ENCODE measurements around the gene CACNG4. TPM values are rescaled to one million over a fixed set of nuclear protein-coding genes. Genes with fewer than 3 reads are reported as not detected.

The CACNG4 gene
- total and polyA plus RNA-seq, 9 of the 15 experiments (the other 6 are each of a cell fraction or from before 2014, with no cell fraction given), result 0.07 TPM; not detected in 8

GRCh38 chr17:66953630-66954020 lies 10.9 kb upstream of the CACNG4 start:
- BruUV-seq (replicated peaks), result no TSS peak

More at GRCh38 chr17:66953630-66954020, 10.9 kb upstream of the CACNG4 start:
- ChIA-PET CTCF (ENCODE audit: low intra/inter-chr PET ratio) (no interaction called here), POLR2A (interaction anchor here (0.7 kb wide), 1 partner anchor 649 kb away, joined by 3 read pairs; no protein-coding TSS in a partner anchor)
- in situ Hi-C loops (cut with MboI), result no loop called here
- H2AFZ ChIP-seq (ENCODE audit: low read depth, low read length), result no peak overlapping the region
- no peak for TF ChIP-seq PATZ1 (CRISPR knock-in tag; IDR thresholded peaks at IDR 0.05; ENCODE audit: borderline replicate concordance)
- no peak for TF ChIP-seq HBP1 (CRISPR knock-in tag; IDR thresholded peaks at IDR 0.05)
- TF ChIP-seq FOXJ3 (CRISPR knock-in tag; IDR thresholded peaks at IDR 0.05), result no peak
- TF ChIP-seq KLF10 (CRISPR knock-in tag; IDR thresholded peaks at IDR 0.05), result no peak
- TF ChIP-seq PHB (CRISPR knock-in tag; IDR thresholded peaks at IDR 0.05), result no peak
- no peak for TF ChIP-seq MAFK (IDR thresholded peaks at IDR 0.05; ENCODE audit: low read length)
- no peak for TF ChIP-seq PKNOX1 (IDR thresholded peaks at IDR 0.05)
- TF ChIP-seq BHLHE40 (IDR thresholded peaks at IDR 0.05; ENCODE audit: low read length), result no peak
- no peak for TF ChIP-seq ZKSCAN1 (IDR thresholded peaks at IDR 0.05; ENCODE audit: low read depth, low read length)
- no peak overlapping the region for H3K9ac ChIP-seq (ENCODE audit: insufficient read depth in 1 of 2, low read depth in 2 of 2, low read length in 2 of 2)
- no peaks in the 10 kb centered on the region for H3K36me3 ChIP-seq (ENCODE audit: control insufficient read depth, insufficient read depth, low read length)
- H4K20me1 ChIP-seq (replicated peaks; ENCODE audit: control insufficient read depth, insufficient read depth, low read length), result no peaks in the 10 kb centered on the region; the same call in none of the 2 replicates
- no peaks in the 10 kb centered on the region for H3K9me1 ChIP-seq (ENCODE audit: control insufficient read depth, insufficient read depth, low read length)
- H3K9me3 ChIP-seq (replicated peaks; ENCODE audit: control insufficient read depth, insufficient read depth, low read depth, low read length), result no peaks in the 10 kb centered on the region
- 3% methylated on average over 5 of the region's 7 CpGs for WGBS (ENCODE audit: insufficient coverage, low coverage, missing lambda C conversion rate)
- no peak overlapping the region for H3K4me2 ChIP-seq (ENCODE audit: insufficient read depth, low read length)
- H3K27ac ChIP-seq (ENCODE audit: extremely low read depth, low read depth, low read length), result no peak overlapping the region
- intact Hi-C loops (cut with micrococcal nuclease), result no loop called here
- no peaks in the 10 kb centered on the region for H3K79me2 ChIP-seq (ENCODE audit: control insufficient read depth, insufficient read depth, low read length)
- ATAC-seq (no peak), DNase-seq (ENCODE audit: extremely low read depth in 1 of 4, low spot score in 3 of 4) (no peak), FAIRE-seq (no peak)
- H3K4me1 ChIP-seq (replicated peaks in 1 of 2; ENCODE audit: control insufficient read depth in 2 of 2, insufficient read depth in 2 of 2, low read length in 2 of 2), result no peaks in the 10 kb centered on the region
- peaks cover 32 to 79% of the 10 kb centered on the region in 2 experiments; a peak in 4 of 5 replicates for H3K27me3 ChIP-seq (ENCODE audit: control insufficient read depth in 2 of 2, insufficient read depth in 2 of 2, low read length in 2 of 2)
- no peak overlapping the region for H3K4me3 ChIP-seq

Data from K562 (cell line).